Hematopoietic multipotent progenitor cell treated with erythropoietin and hydrocortisone succinate and interleukin-3 and kit ligand, for 8 days (in vitro differentiated cells): ENCODE measurements around the gene RAB36.

Experiments used
- DNase-seq: peaks from one replicate; pipeline ENCODE4 v3.0.0-alpha.2; 2015

Gene RAB36

GRCh38 chr22:23108249-23109078 is 36.8 kb upstream of the RAB36 start:
- DNase-seq, result no peak

DNA sequence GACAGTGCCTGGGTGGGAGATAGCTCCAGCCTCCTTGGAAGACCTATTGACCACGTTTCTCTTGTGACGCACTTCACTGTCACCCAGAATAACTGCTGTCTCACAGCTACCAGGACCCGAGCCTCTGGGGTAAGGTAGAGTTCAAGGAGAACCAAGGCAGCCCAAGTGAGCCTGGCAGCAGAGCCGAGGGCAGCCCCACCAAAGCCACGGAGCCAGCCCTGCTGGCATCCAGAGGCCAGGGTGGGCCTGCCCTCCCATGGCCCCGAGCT is 36.3 kb upstream of the RAB36 start:
- DNase-seq, result no peak

DNA sequence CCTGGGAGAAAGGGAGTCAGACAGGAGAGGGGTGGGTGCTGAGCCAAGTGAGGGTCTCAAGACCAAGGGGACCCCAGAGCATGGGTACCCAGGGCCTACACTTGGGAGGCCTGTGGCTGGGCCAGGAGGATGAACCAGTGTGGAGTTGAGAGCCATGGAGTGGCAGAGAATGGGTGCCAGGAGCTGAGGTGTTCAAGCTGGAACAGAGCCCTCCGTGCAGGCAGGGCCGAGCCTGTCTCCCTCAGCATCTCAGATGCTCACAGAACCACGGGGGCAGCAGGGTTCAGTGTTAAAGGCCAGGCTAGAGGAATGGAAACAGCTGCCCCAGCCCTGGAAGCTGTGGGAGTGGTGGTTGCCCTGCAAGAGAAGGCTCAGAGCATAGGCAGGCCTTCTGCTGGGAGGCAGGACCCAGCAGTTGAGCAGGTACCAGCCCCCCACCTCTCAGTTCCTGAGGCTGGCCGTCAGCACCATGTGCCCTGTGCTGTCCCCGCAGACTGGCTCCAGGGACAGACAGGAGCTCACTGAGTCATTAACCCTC is 35.8 kb upstream of the RAB36 start:
- no peak for DNase-seq

DNA sequence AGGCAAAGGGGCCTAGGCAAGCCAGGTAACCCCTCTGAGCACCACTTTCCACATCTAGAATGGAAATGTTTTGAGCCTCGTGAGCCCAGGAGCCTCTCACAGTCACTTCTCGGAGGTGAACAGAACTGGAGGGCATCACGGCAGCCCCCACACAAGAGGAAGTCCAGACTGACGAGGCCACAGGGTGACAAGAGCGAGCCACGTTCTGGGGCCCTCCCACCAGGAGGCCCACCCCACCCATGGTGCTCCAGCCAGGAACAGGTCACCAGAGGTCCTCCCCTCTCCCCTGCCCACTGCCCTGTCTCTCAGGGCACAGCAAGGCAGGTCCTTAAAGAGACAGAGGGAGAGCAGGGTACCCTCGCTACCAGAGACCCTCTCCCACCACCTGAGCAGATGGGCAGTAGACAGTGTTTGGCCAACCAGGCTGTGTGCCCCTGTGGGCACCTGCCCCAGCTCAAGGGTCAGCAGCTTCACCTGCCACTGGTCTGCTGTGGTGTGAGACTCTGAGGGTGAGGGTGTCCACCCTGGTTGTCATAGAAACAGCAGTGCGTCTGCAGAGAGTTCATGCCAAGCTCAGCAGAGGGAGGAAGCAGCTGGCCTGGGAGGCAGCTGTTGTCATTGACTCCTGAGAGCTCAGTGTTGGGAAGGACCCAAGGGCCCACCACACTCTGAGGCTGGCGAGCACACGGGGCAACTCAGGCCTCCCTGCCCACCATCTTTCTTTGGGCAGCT is 34.9 kb upstream of the RAB36 start:
- no peak for DNase-seq

DNA sequence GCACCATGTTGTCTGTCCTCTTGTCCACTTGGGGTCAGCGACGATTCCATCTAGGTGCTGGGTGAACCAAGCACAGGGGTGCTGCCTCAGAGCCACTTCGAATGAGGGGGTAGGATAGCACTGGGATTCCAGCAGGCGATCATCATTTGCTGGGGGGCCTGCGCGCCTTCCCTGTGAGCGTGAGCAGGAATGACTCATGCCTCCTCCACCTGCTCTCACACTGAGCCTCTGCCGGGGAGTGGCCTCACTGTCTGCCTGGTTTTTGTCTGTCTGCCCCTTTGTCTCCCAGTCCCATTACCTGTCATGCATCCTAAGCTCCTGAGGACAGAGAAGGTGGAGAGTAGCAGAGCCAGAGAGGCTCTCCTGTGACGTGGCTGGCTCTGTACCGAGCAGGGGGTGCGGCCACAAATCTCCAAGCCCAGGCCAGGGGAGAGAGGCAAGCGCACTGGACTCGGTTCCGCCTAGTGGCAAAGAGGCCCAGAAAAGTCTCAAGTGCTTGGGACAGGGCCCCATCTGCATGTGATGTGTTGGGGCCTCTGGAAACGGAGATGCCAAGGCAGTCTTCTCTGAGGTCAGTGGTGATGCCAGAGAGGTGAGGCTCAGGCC is 34.3 kb upstream of the RAB36 start:
- DNase-seq, result no peak

DNA sequence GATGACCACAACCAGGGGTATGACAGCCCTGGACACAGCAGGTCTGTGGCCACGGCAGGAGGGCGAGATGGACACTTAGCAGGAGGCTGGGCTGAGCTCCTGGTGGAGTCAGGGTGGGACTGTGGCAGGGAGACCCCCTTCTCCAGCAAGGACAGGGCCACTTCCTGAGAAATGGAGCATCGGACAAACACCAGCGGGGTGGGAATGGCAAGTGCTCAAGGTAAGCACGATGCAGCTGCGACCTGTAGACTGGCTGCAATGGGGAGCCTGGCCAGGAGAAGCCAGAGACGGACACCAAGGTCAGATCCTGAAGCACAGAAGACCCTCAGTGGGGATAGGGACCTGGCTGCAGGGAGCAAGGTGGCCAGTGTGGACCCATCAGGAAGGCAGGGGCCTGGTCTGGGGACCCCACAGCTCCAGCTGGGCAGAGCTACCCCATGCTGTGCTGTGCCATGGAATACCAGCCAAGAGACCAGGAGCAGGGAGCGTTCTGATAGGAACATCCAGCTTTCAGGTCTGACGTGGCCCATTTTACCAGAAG is 32.7 kb upstream of the RAB36 start:
- DNase-seq, result no peak

DNA sequence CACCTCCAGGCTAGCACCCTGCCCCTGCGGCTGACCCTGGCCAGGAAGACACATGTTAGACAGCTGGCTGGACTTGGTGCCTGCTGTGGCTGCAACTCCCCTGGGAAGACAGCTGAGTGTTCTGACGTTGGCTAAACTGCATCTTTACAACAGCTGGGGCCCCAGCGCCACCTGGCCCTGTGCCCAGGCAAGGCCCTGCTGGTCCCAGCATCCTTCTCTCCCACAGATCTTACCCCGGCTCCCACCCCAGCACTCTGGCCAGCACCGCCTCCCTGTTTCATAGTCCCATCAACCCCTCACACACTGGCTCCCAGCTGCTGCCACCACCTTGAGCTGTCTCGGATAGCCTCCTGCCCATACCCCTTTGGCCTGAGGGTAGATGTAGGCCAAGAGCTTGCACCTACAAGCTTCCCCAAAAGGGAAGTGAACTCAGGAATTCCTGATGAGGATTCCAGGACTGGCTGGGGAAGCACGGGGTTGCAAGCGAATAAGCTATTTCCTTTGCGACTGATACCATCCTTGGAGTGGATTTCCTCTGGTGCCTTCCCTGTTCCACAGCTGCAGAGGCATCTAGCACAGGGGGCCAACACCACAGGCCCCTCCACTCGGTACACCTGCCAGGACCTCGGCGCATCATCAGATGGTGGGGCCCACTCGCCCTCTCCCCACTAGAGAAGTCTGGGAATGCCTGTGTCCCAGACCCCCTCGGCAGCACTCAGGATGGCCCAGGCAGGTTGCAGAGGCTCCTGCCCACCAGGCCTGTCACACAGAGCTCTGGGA is 32.0 kb upstream of the RAB36 start:
- DNase-seq, result no peak

- DNase-seq, result no peak
Measured at GRCh38 chr22:23113847-23114720, 31.2 kb upstream of the RAB36 start.

DNA sequence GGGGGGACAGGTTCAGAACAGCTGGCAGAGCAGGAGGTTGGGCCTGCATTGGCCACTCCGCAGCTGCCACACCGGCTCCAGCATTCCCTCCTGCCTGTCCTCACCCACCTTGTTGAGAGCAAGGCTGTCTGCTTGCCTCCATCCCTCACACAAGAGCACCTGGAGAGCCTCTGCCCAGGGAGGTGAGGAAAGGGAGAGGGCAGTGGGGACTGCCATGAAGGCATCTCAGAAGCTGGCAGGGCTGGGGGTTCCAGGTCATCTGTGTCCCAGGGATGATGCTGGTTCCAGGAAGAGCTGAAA is 30.6 kb upstream of the RAB36 start:
- DNase-seq, result no peak

DNA sequence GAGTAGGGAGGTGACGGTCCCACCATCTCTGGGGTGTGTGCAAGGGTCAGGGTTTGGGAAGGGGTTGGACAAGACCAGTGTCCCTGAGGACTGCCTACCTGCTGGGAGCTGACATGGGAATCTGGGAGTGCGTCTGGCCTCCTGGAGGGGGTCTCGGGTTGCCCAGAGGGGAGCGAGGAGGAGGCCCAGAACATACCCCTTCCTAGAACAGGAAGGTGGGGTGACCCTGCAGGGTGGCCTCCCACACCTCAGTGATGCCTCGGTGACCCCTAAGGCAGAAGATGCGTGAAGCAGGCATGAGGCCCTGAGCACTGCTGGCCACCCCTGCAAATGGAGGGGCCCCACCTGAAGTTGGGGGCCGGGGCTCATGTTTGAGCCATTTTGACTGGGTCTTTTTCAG is 29.9 kb upstream of the RAB36 start:
- DNase-seq, result no peak

GRCh38 chr22:23115825-23116494 is 29.3 kb upstream of the RAB36 start:
- no peak for DNase-seq

DNA sequence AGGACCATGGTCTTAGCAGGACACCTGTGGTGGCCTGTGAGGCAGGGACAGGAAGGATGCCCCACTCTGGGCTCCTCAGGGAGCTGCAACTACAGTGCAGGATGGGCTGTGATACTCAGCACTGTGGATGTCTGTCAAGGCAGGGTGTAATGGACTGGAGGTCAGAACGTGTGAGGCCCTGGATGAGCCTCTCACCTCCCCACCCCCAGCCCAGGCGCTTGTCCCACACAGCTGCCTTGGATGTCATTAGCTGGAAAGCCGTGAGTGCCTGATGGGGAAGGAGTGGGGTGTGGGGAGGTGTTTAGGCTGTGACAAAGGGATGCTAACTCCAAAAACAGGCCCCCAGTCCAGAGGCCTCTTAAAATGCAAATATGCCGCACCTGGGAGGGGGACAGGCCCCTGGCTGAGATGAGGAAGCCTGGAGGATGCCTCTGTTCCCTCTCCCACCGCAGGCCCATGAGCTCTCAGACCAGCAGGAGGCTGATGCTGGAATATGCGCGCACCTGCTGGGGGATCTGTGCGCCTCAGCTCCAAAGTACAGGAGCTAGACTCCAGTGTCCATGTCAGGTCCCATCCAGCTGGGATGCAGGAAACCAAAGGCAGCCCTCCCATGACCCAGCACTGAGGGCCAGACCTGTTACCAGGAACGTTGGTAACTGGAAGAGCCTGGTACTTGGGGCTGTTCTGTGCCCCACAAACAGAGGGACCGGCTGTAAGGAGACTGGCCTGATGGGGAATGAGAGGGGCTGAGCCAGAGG is 28.6 kb upstream of the RAB36 start:
- DNase-seq, result no peak

GRCh38 chr22:23117275-23117674 is 28.0 kb upstream of the RAB36 start:
- DNase-seq, result no peak

- no peak for DNase-seq
Measured at GRCh38 chr22:23117891-23118646, 27.2 kb upstream of the RAB36 start.

GRCh38 chr22:23118647-23119493 is 26.4 kb upstream of the RAB36 start:
- DNase-seq, result no peak

- DNase-seq, result peak; percentile 71
Measured at GRCh38 chr22:23119494-23120414, 25.5 kb upstream of the RAB36 start.

DNA sequence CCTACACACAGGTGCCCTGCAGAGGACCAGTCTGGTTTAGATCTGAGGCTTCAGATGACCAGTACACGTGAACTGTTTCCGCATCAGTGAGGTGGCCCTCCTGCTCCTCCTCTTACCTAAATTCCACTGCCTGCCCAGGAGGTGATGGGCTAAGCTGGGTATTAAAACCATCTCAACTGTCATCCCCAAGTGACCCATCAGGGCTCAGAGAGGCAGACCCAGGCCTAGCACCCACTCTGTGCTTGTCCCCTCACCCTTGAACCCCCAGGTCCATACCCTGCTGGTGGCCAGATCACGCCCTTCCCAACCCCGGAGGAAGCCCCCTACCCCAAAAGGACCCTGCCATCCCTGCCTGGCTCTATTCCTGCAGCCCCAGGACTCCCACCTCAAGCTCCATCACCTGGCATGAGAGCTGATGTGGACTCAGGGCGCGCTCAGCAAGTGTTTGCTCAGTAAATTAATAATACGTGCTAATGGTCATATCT is 24.8 kb upstream of the RAB36 start:
- no peak for DNase-seq

- no peak for DNase-seq
Measured at GRCh38 chr22:23121000-23121421, 24.3 kb upstream of the RAB36 start.
